ENCODE data around the gene SPATA16. TPM values are rescaled to one million over a fixed set of nuclear protein-coding genes. Genes with fewer than 3 reads are reported as not detected.

The SPATA16 gene
- total and polyA plus RNA-seq, 2 donors (not counting 3 experiments of a cell fraction or from before 2014, with no cell fraction given), result not detected

DNA sequence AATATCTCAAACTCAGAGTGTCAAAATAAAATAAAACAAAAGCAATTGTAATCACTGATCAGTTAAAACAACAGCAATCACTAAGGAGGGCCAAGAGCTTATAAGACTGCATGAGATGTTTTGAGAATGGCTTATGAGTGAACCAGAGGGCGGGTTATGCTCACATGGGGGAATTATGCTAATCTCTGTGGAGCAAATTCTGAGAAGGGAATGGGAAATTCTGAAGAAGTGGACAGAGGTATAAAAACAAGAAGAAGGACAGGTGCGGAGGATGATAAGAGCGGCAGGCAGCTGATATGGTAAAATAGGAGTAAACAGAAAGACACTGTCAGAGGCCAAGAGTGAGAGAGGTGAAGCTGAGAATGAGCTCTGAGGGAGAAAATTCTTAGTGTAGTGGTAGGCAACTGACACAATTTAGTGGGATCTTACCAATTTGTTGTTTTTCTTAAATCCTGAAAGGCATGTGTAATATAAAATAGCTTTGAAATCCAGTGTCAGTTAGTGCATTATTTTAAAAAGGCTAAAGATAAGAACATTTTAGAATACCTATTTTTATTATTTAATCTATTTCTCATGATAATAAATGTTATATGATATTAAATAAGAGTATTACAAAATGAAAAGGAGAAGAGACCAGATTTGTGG, 133.8 kb downstream of the SPATA16 start:
- Histone ChIP-seq H3K4me1 (ENCODE audit: control insufficient read depth, extremely low read depth, insufficient read depth, low read length) (no peaks in the 10 kb centered on the region), H3K4me3 (replicated peaks in 1 of 3; ENCODE audit: insufficient read depth in 1 of 3, low read depth in 1 of 3, low read length in 3 of 3) (no peak overlapping the region), H4K20me1 (replicated peaks; ENCODE audit: control insufficient read depth, extremely low read depth, insufficient read depth, low read length) (no peaks in the 10 kb centered on the region), H3K4me2 (ENCODE audit: insufficient read depth, low read length) (no peak overlapping the region), H3K9me3 (replicated peaks; ENCODE audit: control insufficient read depth, insufficient read depth, low read length) (no peaks in the 10 kb centered on the region), H3K27me3 (ENCODE audit: control insufficient read depth in 2 of 2, insufficient read depth in 2 of 2, low read length in 2 of 2) (no peaks in the 10 kb centered on the region), H3K36me3 (ENCODE audit: control insufficient read depth in 2 of 2, extremely low read depth in 1 of 2, insufficient read depth in 2 of 2, low read length in 2 of 2) (no peaks in the 10 kb centered on the region), H2AFZ (ENCODE audit: low read depth, low read length) (no peak overlapping the region), H3K9ac (replicated peaks; ENCODE audit: extremely low read depth, insufficient read depth, low read length) (no peak overlapping the region), H3K9me1 (replicated peaks; ENCODE audit: control insufficient read depth, extremely low read depth, insufficient read depth, low read length) (peaks cover 2% of the 10 kb centered on the region), H3K79me2 (ENCODE audit: control insufficient read depth, insufficient read depth, low read length) (no peaks in the 10 kb centered on the region), H3K27ac (ENCODE audit: insufficient read depth, low read depth, low read length) (no peak overlapping the region)
- ChIA-PET POLR2A (no interaction called here), CTCF (interaction anchor here (1.1 to 1.4 kb wide), 3 partner anchors 12 to 67 kb away, joined by 3 read pairs; no protein-coding TSS in a partner anchor)
- TF ChIP-seq, protein P1, sequence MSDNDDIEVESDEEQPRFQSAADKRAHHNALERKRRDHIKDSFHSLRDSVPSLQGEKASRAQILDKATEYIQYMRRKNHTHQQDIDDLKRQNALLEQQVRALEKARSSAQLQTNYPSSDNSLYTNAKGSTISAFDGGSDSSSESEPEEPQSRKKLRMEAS (IDR thresholded peaks at IDR 0.05; ENCODE audit: insufficient read depth, insufficient read length), result no peak
- TF ChIP-seq MYC (IDR thresholded peaks at IDR 0.05; ENCODE audit: low read depth, low read length) (no peak), EZH2 (IDR thresholded peaks at IDR 0.05; ENCODE audit: borderline replicate concordance, low read depth, low read length, severe bottlenecking) (no peak), POLR2A (IDR thresholded peaks at IDR 0.05; ENCODE audit: low read depth, low read length) (no peak), GATA2 (IDR thresholded peaks at IDR 0.05; ENCODE audit: insufficient read depth, insufficient read length, low read depth, low read length) (no peak), JUN (IDR thresholded peaks at IDR 0.05; ENCODE audit: borderline replicate concordance, insufficient read depth, insufficient read length, low read depth) (no peak), POLR2AphosphoS5 (IDR thresholded peaks at IDR 0.05; ENCODE audit: insufficient read depth, low read depth, low read length) (no peak), FOS (IDR thresholded peaks at IDR 0.05; ENCODE audit: borderline replicate concordance, insufficient read depth, low read length) (no peak)
- TF ChIP-seq, protein P2, sequence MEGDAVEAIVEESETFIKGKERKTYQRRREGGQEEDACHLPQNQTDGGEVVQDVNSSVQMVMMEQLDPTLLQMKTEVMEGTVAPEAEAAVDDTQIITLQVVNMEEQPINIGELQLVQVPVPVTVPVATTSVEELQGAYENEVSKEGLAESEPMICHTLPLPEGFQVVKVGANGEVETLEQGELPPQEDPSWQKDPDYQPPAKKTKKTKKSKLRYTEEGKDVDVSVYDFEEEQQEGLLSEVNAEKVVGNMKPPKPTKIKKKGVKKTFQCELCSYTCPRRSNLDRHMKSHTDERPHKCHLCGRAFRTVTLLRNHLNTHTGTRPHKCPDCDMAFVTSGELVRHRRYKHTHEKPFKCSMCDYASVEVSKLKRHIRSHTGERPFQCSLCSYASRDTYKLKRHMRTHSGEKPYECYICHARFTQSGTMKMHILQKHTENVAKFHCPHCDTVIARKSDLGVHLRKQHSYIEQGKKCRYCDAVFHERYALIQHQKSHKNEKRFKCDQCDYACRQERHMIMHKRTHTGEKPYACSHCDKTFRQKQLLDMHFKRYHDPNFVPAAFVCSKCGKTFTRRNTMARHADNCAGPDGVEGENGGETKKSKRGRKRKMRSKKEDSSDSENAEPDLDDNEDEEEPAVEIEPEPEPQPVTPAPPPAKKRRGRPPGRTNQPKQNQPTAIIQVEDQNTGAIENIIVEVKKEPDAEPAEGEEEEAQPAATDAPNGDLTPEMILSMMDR (IDR thresholded peaks at IDR 0.05; ENCODE audit: extremely low read depth in 1 of 2, insufficient read depth in 1 of 2, low read depth in 1 of 2, low read length in 2 of 2), result no peak
- FAIRE-seq, result no peak
- BruUV-seq (replicated peaks), result no TSS peak
- dilution Hi-C loops (cut with MboI; ENCODE audit: extremely low pct_ligation_motif_present, low sequenced_read_pairs), result no loop called here
- DNase-seq (ENCODE audit: low read depth, low spot score), result no peak
- intact Hi-C loops (cut with micrococcal nuclease), result no loop called here
